SU-DHL-6 (cell line): ENCODE measurements around the gene LRP1B.

Source experiments
- H2AFZ ChIP-seq: fragments of 200-600 bp; sonication (generic); 2 replicates; pipeline ENCODE4 v1.6.1; 2014; ENCODE audit warnings: low read depth, mild to moderate bottlenecking, moderate library complexity, mixed read lengths, antibody characterized with exemption, low read length; ENCODE audit not compliant: severe bottlenecking
- H3F3A ChIP-seq: fragments of 200-600 bp; shearing (Covaris generic); 2 replicates; pipeline ENCODE4 v1.6.0; 2016; ENCODE audit warnings: antibody characterized with exemption, mild to moderate bottlenecking; ENCODE audit not compliant: insufficient read depth
- H3K27ac ChIP-seq: fragments of 200-600 bp; sonication (generic); 2 replicates; pipeline ENCODE4 v1.5.1; 2016; ENCODE audit warnings: low read depth, mild to moderate bottlenecking, low read length, moderate library complexity, mixed read lengths
- H3K27me3 ChIP-seq: fragments of 200-600 bp; sonication (generic), shearing (Covaris generic); 2 replicates; pipeline ENCODE4 v1.6.0; 2014; ENCODE audit warnings: mild to moderate bottlenecking, low read length
- H3K36me3 ChIP-seq: fragments of 200-600 bp; sonication (generic); 2 replicates; pipeline ENCODE4 v1.6.1; 2014; ENCODE audit warnings: mild to moderate bottlenecking, low read length, mixed read lengths
- H3K4me2 ChIP-seq: fragments of 300-600, 200-600 bp; shearing (Covaris generic), sonication (generic); 2 replicates; pipeline ENCODE4 v1.6.0; 2014; ENCODE audit warnings: low read length, low read depth, mild to moderate bottlenecking; ENCODE audit not compliant: poor library complexity, severe bottlenecking
- H3K4me3 ChIP-seq: fragments of 200-600 bp; sonication (generic); 2 replicates; pipeline ENCODE4 v1.5.1; 2014; ENCODE audit warnings: antibody characterized with exemption, low read length, mild to moderate bottlenecking, mixed read lengths; ENCODE audit not compliant: insufficient read depth, poor library complexity, severe bottlenecking
- H3K79me2 ChIP-seq: fragments of 200-600 bp; sonication (generic); 2 replicates; pipeline ENCODE4 v1.6.1; 2014; ENCODE audit warnings: mild to moderate bottlenecking, low read length, moderate library complexity; ENCODE audit not compliant: insufficient read depth
- H3K9ac ChIP-seq: fragments of 200-600 bp; sonication (generic); 2 replicates; pipeline ENCODE4 v1.7.0; 2014; ENCODE audit warnings: mild to moderate bottlenecking, low read length
- H3K9me2 ChIP-seq: fragments of 200-600 bp; sonication (generic); replicated peaks from 2 replicates; pipeline ENCODE4 v1.6.1; 2014; ENCODE audit warnings: low read length; ENCODE audit not compliant: insufficient read depth
- H3K9me3 ChIP-seq: fragments of 200-600 bp; sonication (generic); 2 replicates; pipeline ENCODE4 v1.6.1; 2014; ENCODE audit warnings: low read length, mixed read lengths; ENCODE audit not compliant: insufficient read depth
- H4K20me1 ChIP-seq: fragments of 200-600 bp; sonication (generic); 2 replicates; pipeline ENCODE4 v1.6.1; 2014; ENCODE audit warnings: low read depth, mild to moderate bottlenecking, antibody characterized with exemption, low read length, moderate library complexity, mixed read lengths
- CTCF ChIP-seq: fragments of 200-600 bp; sonication (generic); IDR thresholded peaks from one replicate; pipeline ENCODE4 v1.5.1; 2017; ENCODE audit warnings: antibody characterized with exemption, mild to moderate bottlenecking, low read length, moderate library complexity; ENCODE audit not compliant: insufficient read depth, poor library complexity, severe bottlenecking
- EZH2phosphoT487 ChIP-seq: fragments of 200-600 bp; sonication (generic), shearing (Covaris generic); conservative IDR thresholded peaks from 2 replicates; pipeline ENCODE4 v1.6.1; 2018; ENCODE audit warnings: mild to moderate bottlenecking, antibody characterized with exemption, low read length, moderate library complexity, mixed read lengths

The LRP1B gene

GRCh38 chr2:140307532-140307931 is 1823.3 kb downstream of the LRP1B start:
- H2AFZ ChIP-seq: no peak overlapping the region
- no peak overlapping the region for H3K27ac ChIP-seq
- H3K36me3 ChIP-seq: no peaks in the 10 kb centered on the region
- TF ChIP-seq CTCF (no peak), EZH2phosphoT487 (no peak)
- H3K9me2 ChIP-seq: no peaks in the 10 kb centered on the region
- no peaks in the 10 kb centered on the region for H4K20me1 ChIP-seq
- H3K27me3 ChIP-seq: no peaks in the 10 kb centered on the region
- H3K9me3 ChIP-seq: no peaks in the 10 kb centered on the region
- no peak overlapping the region for H3K4me2 ChIP-seq
- H3K4me3 ChIP-seq: no peak overlapping the region
- H3F3A ChIP-seq: no peaks in the 10 kb centered on the region
- no peaks in the 10 kb centered on the region for H3K79me2 ChIP-seq
- no peak overlapping the region for H3K9ac ChIP-seq

GRCh38 chr2:140295767-140296166 is 1835.0 kb downstream of the LRP1B start:
- TF ChIP-seq EZH2phosphoT487 (no peak), CTCF (no peak)
- no peak overlapping the region for H3K9ac ChIP-seq
- no peak overlapping the region for H3K4me2 ChIP-seq

GRCh38 chr2:140288726-140289125 is 1842.1 kb downstream of the LRP1B start:
- Histone ChIP-seq H3K9ac (no peak overlapping the region), H3K27ac (no peak overlapping the region), H3K27me3 (no peaks in the 10 kb centered on the region), H2AFZ (no peak overlapping the region), H4K20me1 (no peaks in the 10 kb centered on the region), H3K4me2 (no peak overlapping the region), H3K79me2 (no peaks in the 10 kb centered on the region), H3K9me2 (no peaks in the 10 kb centered on the region), H3K4me3 (no peak overlapping the region), H3K36me3 (no peaks in the 10 kb centered on the region), H3F3A (no peaks in the 10 kb centered on the region), H3K9me3 (no peaks in the 10 kb centered on the region)
- no peak for TF ChIP-seq CTCF
- no peak for TF ChIP-seq EZH2phosphoT487

More at GRCh38 chr2:140295767-140296166, 1835.0 kb downstream of the LRP1B start:
- H2AFZ ChIP-seq: no peak overlapping the region
- H3K27ac ChIP-seq: no peak overlapping the region
- H3F3A ChIP-seq: no peaks in the 10 kb centered on the region
- H3K9me2 ChIP-seq: no peaks in the 10 kb centered on the region
- no peaks in the 10 kb centered on the region for H3K36me3 ChIP-seq
- H3K27me3 ChIP-seq: no peaks in the 10 kb centered on the region
- no peak overlapping the region for H3K4me3 ChIP-seq
- no peaks in the 10 kb centered on the region for H4K20me1 ChIP-seq
- no peaks in the 10 kb centered on the region for H3K79me2 ChIP-seq
- H3K9me3 ChIP-seq: no peaks in the 10 kb centered on the region
